DLD1 (cell line): ENCODE measurements around the gene CLSTN3.
"Not testable (repeated sequence)": the region's sequence is repeated elsewhere in the genome, so short reads cannot be mapped to it uniquely, and the experiment has no call there.

Source experiments
- in situ Hi-C: cut with HindIII; loops from 2 replicates; pipeline ENCODE4 v1.10.0; 2017; ENCODE audit warnings: low sequenced_read_pairs

CLSTN3 gene

GRCh38 chr12:7180685-7181084 lies 50.5 kb downstream of the CLSTN3 start:
- in situ Hi-C loops = no loop called here

GRCh38 chr12:7186058-7186457 lies 55.9 kb downstream of the CLSTN3 start:
- in situ Hi-C loops = not testable (repeated sequence)

DNA sequence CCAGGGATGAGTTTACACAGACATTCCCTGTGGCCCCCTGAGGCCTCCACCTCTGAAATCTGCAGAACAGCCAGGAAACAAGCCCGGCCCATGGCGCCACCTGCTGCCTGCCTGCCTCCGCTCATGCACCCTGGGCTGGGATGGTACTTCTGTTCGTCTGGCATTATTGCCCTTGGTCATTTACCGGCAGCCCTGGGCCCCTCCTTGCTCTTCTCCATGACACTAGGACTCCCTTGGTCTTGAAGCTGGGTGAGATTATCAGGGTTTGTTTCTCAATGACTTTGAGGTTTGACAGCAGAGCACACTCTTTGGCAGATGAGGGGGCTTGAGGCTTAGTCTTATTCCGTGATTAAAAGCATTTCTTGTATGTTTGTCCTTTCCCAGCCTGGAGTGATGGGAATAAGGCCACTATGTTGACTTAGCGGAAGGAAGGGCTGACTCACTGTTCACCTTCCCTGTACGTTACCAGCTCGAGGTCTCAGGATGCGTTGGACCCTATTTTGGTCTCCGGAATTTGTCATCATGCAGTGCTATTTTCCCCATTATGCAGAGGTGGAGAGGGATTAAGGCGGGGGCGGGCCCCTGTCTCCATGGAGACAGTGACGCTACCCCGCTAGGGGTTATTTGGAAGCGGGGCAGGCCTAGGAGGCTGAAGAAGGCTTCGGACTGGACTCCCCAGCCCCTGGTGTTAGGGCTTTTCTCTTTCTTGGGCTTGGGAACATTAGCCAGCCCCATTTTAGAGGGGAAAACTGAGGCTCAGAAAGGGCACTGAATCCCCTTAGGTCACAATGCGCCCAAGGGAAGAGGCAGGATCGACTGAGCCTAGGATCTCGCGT lies 58.6 kb downstream of the CLSTN3 start:
- in situ Hi-C loops = no loop called here

DNA sequence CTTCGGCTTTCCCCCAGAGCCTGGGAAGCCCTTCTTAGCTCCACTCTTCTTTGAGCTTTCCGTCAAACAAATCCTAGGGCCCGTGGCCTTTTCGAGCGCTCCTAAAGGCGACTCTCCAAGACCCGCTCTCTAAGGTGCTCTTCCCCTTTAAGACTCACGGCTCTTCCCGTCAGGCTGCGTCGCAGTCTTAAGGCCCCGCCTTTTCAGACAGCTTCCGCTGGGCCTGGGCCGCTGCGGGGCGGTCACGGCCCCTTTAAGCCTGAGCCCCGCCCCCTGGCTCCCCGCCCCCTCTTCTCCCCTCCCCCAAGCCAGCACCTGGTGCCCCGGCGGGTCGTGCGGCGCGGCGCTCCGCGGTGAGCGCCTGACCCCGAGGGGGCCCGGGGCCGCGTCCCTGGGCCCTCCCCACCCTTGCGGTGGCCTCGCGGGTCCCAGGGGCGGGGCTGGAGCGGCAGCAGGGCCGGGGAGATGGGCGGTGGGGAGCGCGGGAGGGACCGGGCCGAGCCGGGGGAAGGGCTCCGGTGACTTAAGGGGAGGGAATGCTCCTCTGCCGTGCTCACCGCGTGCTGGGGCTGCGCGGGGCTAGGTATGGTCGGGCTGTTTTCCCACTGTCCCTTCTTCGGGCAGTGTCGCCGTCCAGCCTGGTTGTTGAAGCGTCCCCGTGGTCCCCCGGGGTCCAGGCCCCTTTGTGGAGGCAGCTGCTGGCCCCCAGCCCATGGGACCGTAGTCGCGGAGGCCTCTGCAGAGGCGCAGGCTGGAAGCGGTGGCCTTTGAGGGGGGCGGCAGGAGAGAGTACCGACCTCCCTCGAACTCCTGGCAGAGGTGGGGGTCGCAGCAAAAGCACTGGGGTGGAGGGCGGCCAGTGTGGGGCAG lies 59.5 kb downstream of the CLSTN3 start, which contains the start of gene PEX5:
PEX5 (plus strand) TSS at position 289 of the 870 bp plus-strand sequence. CDS start 692 bp downstream, outside the sequence.
- in situ Hi-C loops = no loop called here

- in situ Hi-C loops = no loop called here
Observed at GRCh38 chr12:7190268-7191055, 60.3 kb downstream of the CLSTN3 start.

DNA sequence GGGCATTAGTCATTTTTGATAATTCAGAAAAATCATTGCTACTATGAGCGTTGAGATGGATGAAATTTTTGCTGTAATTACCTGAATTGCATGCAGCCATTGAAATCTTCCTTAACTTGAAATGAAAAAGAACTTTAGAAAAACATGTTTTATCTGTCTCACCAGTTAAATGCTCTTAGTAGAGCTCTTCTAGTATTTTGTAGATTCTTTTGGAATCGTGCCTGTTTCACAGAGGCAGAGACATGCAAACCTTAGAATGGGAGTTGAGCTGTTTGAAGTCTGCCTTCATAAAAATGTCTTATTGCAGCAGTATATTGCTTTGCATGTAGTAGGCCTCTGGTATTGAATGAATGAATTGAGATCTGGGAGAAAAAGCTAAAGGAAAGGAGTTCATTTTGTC lies 63.5 kb downstream of the CLSTN3 start:
- in situ Hi-C loops = no loop called here

DNA sequence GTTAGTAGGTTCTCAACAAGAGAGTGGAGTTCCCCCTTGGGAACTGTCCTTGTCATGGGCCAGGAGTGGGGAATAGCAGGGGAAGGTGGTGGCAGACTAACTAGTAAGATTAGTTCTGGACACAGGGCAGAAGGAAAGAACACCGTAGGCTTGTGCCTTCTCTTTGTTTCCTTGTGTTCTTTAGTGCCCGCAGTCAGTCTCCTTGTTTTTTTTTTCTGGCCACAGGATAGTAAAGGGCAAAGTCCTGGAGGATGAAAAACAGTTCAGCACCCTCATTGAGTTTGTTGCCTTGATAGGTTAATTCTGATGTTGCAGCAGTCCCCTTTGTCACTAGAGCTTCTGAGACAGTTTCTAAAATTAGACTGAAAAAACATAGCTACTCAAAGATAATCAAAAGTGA lies 67.7 kb downstream of the CLSTN3 start:
- in situ Hi-C loops = no loop called here

GRCh38 chr12:7203109-7203508 lies 72.9 kb downstream of the CLSTN3 start:
- in situ Hi-C loops = no loop called here

DNA sequence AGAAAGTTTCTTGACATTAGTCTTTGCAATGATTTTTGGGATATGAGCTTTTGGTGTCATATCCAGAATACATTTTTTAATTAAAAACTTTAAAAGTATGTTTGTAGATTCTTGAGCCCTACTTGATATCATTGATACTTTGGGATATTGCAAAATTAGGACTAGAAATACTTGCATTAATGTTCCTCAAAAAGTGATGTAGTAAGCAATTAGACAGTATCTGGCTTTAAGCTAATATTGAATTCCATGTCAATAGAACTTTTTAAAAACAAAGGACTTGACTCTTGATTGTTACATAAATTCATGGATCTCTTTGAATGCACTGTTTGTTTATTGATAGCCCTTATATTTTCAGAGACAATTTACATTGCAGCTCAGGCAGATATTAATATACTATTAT lies 74.9 kb downstream of the CLSTN3 start:
- in situ Hi-C loops = no loop called here

DNA sequence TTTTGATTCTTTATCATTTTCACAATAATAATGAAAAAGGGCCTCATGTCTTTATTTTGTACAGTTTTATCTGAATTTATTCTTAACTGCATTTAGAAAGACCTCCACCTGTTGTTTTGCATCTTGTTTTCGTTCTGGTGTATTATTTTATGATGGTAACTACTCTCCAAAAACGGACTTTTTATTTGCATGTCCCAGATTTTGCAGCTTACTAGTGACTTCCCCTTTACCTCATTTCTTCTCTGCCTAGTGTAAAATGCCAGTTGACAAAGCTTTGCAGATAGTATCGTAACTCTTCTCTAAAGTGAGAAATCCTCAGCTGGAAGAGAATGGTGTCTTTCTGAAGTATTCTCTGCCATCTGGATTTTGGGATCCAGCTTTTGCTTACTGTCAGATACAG lies 76.5 kb downstream of the CLSTN3 start:
- in situ Hi-C loops = no loop called here

- in situ Hi-C loops = no loop called here
Observed at GRCh38 chr12:7207866-7208625, 77.9 kb downstream of the CLSTN3 start.
